ENCODE measurements around the gene TLL2.

DNA sequence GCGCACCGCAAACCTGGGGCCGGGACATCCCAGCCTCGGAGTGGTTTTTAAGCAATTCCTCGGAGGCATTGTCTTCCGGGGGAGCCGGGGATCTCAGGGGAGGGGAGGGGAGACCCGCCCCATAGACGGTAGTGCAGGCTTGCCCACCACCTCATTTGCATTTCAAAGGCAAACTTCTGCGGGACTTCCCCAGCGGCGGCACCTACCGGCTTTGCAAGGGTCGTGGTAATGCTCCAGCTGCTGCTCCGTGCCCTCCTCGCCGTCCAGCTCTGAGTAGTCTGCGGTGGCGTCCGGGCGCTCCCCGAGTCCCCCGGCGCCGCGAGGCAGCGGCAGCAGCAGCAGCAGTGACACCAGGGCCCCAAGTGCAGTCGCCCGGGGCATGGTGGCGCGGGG, 425 bp downstream of the TLL2 start:
- TF ChIP-seq, protein P1, sequence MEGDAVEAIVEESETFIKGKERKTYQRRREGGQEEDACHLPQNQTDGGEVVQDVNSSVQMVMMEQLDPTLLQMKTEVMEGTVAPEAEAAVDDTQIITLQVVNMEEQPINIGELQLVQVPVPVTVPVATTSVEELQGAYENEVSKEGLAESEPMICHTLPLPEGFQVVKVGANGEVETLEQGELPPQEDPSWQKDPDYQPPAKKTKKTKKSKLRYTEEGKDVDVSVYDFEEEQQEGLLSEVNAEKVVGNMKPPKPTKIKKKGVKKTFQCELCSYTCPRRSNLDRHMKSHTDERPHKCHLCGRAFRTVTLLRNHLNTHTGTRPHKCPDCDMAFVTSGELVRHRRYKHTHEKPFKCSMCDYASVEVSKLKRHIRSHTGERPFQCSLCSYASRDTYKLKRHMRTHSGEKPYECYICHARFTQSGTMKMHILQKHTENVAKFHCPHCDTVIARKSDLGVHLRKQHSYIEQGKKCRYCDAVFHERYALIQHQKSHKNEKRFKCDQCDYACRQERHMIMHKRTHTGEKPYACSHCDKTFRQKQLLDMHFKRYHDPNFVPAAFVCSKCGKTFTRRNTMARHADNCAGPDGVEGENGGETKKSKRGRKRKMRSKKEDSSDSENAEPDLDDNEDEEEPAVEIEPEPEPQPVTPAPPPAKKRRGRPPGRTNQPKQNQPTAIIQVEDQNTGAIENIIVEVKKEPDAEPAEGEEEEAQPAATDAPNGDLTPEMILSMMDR (IDR thresholded peaks at IDR 0.05), result no peak
- no peak for TF ChIP-seq POLR2A (IDR thresholded peaks at IDR 0.05)

All from tibial nerve (tissue), 3 donors.